Fibroblast of skin of left quadriceps (primary cell): Measurements from ENCODE around the gene TUBGCP6.

ENCODE experiments used
- DNase-seq, 2 experiments: peaks; one replicate each; pipeline ENCODE4 v3.0.0-alpha.2; 2013; ENCODE audit warnings: low read depth in 2 of 2

TUBGCP6 gene

DNA sequence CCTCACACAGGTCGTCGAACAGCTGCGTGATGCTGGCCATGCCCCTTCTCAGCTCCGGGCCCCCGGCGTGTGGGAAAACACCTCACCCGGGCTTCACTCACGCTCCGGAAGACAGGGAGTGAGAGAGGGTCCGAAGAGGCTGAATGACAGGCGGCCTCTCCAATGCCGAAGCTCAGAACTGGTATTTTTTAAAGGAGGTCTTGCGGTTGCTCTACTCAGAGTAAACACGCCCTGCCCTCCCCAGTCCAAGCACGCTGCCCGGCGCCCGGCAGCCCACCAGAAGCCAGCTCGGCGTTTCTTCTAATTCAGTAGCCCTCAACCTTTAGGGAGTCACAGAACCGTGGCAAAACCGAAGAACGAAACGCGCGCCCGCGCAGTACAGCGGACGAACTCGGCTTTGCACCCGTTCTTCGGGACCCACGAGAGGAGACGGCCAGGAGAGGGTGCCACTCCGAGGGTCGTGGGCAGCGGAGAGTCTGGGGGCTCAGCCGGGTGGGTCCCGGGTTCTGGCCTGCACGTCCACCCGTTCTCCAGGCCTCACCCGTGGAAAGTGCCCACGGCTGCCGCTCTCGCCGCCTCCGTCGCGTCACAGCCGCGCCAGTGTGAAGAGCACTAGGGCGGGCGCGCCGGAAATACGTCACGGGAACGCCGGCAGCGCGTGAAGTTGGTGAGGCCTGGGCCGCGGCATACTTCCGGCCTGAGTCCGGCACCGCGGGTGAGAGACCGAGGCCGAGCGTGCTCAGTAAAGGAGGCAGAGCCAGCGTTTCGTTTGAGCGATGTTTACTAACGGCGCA lies at the start of gene TUBGCP6:
TSS of gene TUBGCP6 (minus strand) at position 604 of the 794 bp plus-strand sequence. CDS start at position 40, 564 bp downstream.
- DNase-seq = peak; percentile 71 to 77

GRCh38 chr22:50294319-50294656 lies 49.5 kb upstream of the TUBGCP6 start:
- DNase-seq = no peak

- DNase-seq = no peak
Measured at GRCh38 chr22:50293441-50294318, 48.9 kb upstream of the TUBGCP6 start.

- no peak for DNase-seq
Measured at GRCh38 chr22:50292643-50293440, 48.0 kb upstream of the TUBGCP6 start.

DNA sequence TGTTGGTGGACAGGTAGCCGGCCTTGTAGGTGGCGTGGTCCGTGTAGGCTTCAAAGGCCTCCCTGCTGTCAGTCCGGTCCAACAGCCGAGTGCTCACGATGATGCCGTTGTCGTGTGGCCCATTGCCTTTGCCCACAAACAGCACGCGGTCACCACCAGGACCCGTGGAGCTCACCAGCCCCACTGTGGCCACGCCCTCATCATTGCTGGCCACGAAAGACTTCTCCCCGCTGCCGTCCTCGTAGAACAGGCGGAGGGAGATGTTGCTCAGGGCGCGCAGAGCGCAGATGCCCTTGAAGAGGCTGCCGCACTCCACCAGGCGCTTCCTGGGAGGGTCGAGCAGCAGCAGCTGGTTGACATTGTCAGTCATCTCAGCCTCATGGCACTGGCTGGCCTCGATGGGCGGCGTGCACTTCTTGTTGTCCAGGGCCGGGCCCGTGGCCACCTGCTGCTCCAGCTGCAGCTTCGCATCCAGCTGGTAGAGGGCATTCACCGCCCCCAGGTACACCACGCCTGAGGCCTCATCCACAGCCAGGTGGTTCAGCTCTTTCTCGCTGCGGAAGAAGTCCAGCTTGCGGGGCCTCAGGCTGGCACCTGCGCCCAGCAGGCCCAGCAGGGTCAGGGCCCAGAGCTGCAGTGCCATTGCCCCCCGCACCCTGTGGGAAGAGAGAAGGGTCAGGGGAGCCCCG lies 45.3 kb upstream of the TUBGCP6 start:
- no peak for DNase-seq

DNA sequence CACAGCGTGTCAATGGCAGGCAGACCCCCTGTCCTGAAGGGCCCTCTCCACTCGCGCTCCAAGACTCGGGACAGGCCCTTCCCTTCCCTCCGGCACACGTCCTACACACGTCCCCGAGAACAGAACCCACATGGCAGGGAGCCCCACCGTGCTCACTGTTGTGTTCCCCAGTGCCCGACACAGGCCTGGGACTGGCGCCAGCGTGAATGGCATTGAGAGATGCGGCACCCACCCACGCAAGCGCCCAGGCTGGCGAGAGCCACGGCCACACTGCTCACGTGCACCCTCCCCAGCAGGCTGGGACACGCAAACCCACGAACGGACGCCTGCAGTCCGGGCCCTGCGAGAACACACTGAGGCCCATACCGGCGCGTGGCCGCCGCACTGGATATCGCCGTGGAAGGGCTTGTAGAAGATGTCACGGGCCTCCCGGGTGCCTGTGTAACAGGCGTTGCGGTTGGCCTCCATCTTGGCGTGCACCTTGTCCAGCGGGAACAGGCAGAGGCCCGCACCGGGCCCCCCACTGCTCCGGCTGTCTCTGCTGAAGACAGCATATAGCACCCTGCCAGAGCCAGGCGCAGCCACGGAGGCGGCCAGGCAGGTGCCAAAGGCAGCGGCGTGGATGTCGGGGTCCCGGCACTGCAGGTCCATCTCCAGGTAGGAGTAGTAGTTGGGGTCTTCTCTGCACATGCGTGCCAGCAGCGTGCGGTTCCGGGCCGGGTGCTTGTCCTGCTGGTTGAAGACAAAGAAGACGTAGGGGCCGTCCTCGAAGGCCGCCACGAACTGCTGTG lies 44.5 kb upstream of the TUBGCP6 start:
- DNase-seq = no peak

GRCh38 chr22:50287731-50288130 lies 42.9 kb upstream of the TUBGCP6 start:
- DNase-seq = no peak

GRCh38 chr22:50286701-50287318 lies 42.0 kb upstream of the TUBGCP6 start:
- no peak for DNase-seq

- no peak for DNase-seq
Measured at GRCh38 chr22:50286275-50286674, 41.5 kb upstream of the TUBGCP6 start.

DNA sequence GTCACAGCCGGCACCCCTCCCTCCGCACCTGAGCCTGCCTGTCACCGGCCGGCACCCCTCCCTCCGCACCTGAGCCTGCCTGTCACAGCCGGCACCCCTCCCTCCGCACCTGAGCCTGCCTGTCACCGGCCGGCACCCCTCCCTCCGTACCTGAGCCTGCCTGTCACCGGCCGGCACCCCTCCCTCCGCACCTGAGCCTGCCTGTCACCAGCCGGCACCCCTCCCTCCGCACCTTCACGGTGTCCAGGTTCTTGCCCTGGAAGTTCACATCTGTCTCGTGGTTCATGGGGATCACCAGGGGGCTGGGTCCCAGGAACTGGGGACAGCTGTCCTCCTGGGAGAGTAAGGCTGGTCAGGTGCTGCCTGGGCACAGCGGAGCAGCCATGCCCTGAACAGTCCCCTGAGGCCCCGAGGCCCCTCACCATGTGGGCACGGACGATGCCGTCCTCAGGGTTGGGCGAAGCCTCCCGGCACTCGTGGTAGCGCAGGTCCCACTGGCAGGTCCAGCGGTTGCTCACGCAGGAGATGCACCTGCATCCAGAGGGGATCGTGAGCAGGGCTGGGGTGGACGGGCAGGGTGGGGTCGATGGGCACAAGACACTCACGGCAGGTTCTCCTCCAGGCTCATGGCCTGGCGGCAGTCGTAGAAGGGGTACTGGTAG lies 40.9 kb upstream of the TUBGCP6 start:
- DNase-seq = no peak

GRCh38 chr22:50284479-50284878 lies 39.7 kb upstream of the TUBGCP6 start:
- DNase-seq = no peak

DNA sequence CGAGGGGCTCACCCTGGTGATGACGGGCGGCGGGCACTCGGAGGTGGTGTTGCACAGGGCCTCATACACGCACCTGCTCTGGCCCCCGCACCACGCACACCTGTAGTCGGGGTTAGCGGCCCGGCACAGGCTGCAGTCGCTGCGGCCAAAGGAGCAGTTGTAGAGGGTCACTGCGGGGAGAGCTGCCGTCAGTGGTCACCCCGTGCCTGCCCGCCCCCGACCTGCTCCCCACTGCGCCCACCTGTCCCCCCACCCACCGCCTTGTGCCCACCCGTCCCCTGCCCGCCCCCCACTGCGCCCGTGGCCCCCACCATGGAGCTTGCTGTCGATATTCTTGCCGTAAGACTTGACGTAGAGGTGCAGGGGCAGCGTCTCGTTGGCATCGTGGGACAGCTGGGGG lies 39.0 kb upstream of the TUBGCP6 start:
- no peak for DNase-seq

GRCh38 chr22:50282361-50283155 lies 37.7 kb upstream of the TUBGCP6 start:
- DNase-seq = no peak

DNA sequence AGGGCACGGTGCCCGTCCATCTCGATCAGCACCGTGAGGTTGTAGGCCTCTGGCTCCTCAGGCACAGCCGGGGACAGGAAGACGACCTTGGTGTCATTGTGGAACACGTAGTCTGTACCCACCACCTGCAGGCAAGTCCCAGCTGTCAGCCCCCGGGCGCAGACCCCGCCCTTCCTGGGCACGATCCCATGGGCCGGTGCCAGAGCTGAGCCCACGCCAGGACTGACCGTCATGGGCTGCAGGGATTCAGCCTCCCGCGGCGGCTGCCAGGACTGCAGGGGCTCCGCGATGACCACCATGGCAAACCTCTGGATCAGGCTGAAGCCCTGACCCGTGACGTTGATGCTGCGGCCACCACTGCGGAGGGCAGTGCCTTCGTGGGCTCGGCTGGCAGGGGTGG lies 37.1 kb upstream of the TUBGCP6 start:
- DNase-seq = no peak

DNA sequence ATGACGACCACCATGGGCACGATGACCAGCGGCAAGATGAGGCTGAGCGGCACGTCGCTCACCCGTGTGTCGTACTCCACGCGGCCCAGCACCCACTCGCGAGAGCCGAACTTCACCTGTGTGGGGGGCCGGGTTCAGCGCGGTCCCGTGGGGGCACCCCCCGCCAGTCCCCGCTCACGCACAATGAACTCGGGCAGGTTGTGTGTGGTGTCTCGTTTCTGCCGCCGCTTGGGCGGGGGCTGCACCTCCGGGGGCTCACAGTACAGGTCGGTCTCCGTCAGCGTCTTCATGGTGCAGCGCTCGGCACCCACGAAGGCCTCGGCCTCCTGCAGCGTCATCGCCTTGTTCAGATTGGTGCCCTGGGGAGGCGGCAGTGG lies 36.5 kb upstream of the TUBGCP6 start:
- DNase-seq = no peak

- DNase-seq = no peak
Measured at GRCh38 chr22:50280708-50281383, 36.0 kb upstream of the TUBGCP6 start.

DNA sequence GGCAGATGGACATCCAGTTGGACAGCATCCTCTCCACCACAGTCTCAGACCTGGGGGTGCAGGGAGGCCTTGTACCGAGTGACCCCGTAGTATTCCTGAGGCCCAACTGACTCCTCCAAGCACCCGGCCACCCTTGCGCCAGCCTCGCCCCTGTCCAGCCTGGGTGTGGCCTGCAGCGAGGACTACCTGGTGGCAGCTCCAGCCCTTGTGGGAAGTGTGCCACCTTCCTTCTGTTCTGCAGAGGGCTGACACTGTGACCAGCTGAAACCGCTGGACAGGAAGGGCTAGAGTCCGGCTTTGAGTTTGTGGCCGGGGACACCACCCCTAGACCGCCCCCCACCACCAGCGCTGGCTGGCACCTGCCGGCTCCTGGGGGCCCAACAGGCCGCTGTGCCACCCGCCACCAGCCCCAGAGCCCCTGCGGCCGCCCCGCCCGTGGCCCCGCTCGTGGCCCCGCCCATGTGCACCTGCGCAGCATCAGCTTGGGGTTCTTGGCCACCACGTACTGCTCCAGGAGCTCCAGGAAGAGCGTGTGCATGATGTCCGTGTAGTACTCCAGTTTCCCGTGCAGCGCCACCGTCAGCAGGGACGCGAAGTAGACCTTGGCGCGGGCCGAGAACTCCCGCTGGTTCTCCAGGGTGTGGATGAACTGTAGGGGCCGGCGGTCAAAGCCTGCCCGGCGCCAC lies 35.3 kb upstream of the TUBGCP6 start:
- no peak for DNase-seq
